HCT116 (cell line): ENCODE results near the gene PPIL1. TPM values are rescaled to one million over a fixed set of nuclear protein-coding genes. Genes with fewer than 3 reads are reported as not detected.

Source experiments
- ATAC-seq: fragments of 200-7000 bp; cut with Tn5 transposase; 2 replicates; pipeline ENCODE4 v1.9.1; 2020; ENCODE audit warnings: mild to moderate bottlenecking, moderate library complexity
- BruUV-seq: library from RNA; stranded (reverse); fragments of 400-500 nt; replicated peaks from 2 replicates; lab custom pipeline; 2021; lab: Mats Ljungman, UMichigan
- CTCF ChIA-PET: fragments of 300-600 bp; sonication (Branson Sonifier 250); formaldehyde crosslinking; loops from one replicate; lab custom pipeline; 2021; ENCODE audit warnings: antibody characterized with exemption; lab: Charles Lee
- POLR2A ChIA-PET: fragments of 300-600, 350-600 bp; sonication (Branson Sonifier 250); formaldehyde crosslinking; loops from one replicate; lab custom pipeline; 2021; ENCODE audit warnings: antibody characterized with exemption; lab: Charles Lee
- RAD21 ChIA-PET, 2 experiments: fragments of 300-600 bp; sonication (Branson Sonifier 250); formaldehyde crosslinking; loops; one replicate each; lab custom pipeline; 2023; ENCODE audit warnings: low total read pairs in 2 of 2; ENCODE audit not compliant: uncharacterized antibody in 2 of 2, unreplicated experiment in 2 of 2, low non-redundant PET in 1 of 2; lab: Charles Lee
- DNase-seq: peaks from one replicate; pipeline ENCODE4 v3.0.0-alpha.2; 2010; ENCODE audit warnings: low read depth, low spot score
- H2AFZ ChIP-seq: fragments of 200-600 bp; shearing (Covaris generic), sonication (generic); 2 replicates; pipeline ENCODE4 v1.6.1; 2017; ENCODE audit warnings: low read depth, mixed run types, mixed read lengths, antibody characterized with exemption, low read length; ENCODE audit not compliant: poor library complexity, severe bottlenecking
- H3K27ac ChIP-seq: 2 replicates; pipeline ENCODE4 v1.5.1; 2012; ENCODE audit warnings: low read depth, low read length
- H3K27me3 ChIP-seq: fragments of 200-600 bp; sonication (generic); 2 replicates; pipeline ENCODE4 v1.6.1; 2016; ENCODE audit warnings: mixed run types, low read length, mixed read lengths; ENCODE audit not compliant: insufficient read depth
- H3K36me3 ChIP-seq, 2 experiments: fragments of 200-500 bp in 1 of 2; fragments of 200-600 bp in 1 of 2; sonication (Bioruptor generic) in 1 of 2; sonication (generic) in 1 of 2; 2 replicates each; pipeline versions ENCODE4 v1.5.1 to v1.6.1; 2014 to 2016; ENCODE audit warnings: low read length in 2 of 2, inconsistent platforms in 1 of 2, mixed read lengths in 1 of 2, mixed run types in 1 of 2; ENCODE audit not compliant: insufficient read depth in 2 of 2, control insufficient read depth in 1 of 2
- H3K4me1 ChIP-seq, 2 experiments: fragments of 200-600 bp in 1 of 2; sonication (generic) in 1 of 2; 2 replicates each; pipeline versions ENCODE4 v1.5.1 to v1.6.1; 2012 to 2017; ENCODE audit warnings: low read length in 2 of 2, inconsistent platforms in 1 of 2, mild to moderate bottlenecking in 1 of 2, mixed read lengths in 1 of 2, mixed run types in 1 of 2, moderate library complexity in 1 of 2; ENCODE audit not compliant: insufficient read depth in 2 of 2, control insufficient read depth in 1 of 2
- H3K4me2 ChIP-seq: fragments of 200-600 bp; sonication (generic); 2 replicates; pipeline ENCODE4 v1.6.1; 2017; ENCODE audit warnings: mixed run types, low read length, mixed read lengths
- H3K4me3 ChIP-seq, 2 experiments: fragments of 200-600 bp in 1 of 2; sonication (generic) in 1 of 2; replicated peaks in 1 of 2; 2 replicates each; pipeline ENCODE4 v1.5.1; 2011 to 2016; ENCODE audit warnings: low read length in 2 of 2, control low read depth in 1 of 2, low read depth in 1 of 2, mild to moderate bottlenecking in 1 of 2, mixed read lengths in 1 of 2, mixed run types in 1 of 2
- H3K79me2 ChIP-seq: fragments of 200-600 bp; sonication (generic); 2 replicates; pipeline ENCODE4 v1.6.1; 2017; ENCODE audit warnings: mild to moderate bottlenecking, mixed run types, low read length, moderate library complexity, mixed read lengths; ENCODE audit not compliant: insufficient read depth
- H3K9ac ChIP-seq: fragments of 200-600 bp; sonication (generic); 2 replicates; pipeline ENCODE4 v1.6.1; 2016; ENCODE audit warnings: low read length, mixed read lengths
- H3K9me2 ChIP-seq: fragments of 200-600 bp; sonication (generic), shearing (Covaris generic); 2 replicates; pipeline ENCODE4 v1.6.1; 2017; ENCODE audit warnings: mixed run types, mild to moderate bottlenecking, moderate library complexity; ENCODE audit not compliant: insufficient read depth
- H3K9me3 ChIP-seq, 2 experiments: fragments of 200-500 bp in 1 of 2; fragments of 200-600 bp in 1 of 2; sonication (Bioruptor generic) in 1 of 2; sonication (generic) in 1 of 2; 2 replicates each; pipeline ENCODE4 v1.6.1; 2014 to 2017; ENCODE audit warnings: low read length in 2 of 2, mixed read lengths in 2 of 2, inconsistent platforms in 1 of 2, low read depth in 1 of 2, mild to moderate bottlenecking in 1 of 2, mixed run types in 1 of 2, moderate library complexity in 1 of 2; ENCODE audit not compliant: control insufficient read depth in 1 of 2, insufficient read depth in 1 of 2
- H4K20me1 ChIP-seq: fragments of 200-600 bp; sonication (generic), shearing (Covaris generic); 2 replicates; pipeline ENCODE4 v1.6.1; 2017; ENCODE audit warnings: mixed run types, mild to moderate bottlenecking, moderate library complexity; ENCODE audit not compliant: insufficient read depth
- CEBPB ChIP-seq: IDR thresholded peaks from 2 replicates; pipeline ENCODE4 v1.6.1; 2012; ENCODE audit warnings: low read depth
- EGR1 ChIP-seq: IDR thresholded peaks from 2 replicates; pipeline ENCODE4 v1.6.1; 2012; ENCODE audit warnings: low read depth
- ELF1 ChIP-seq: IDR thresholded peaks from 2 replicates; pipeline ENCODE4 v1.6.1; 2012; ENCODE audit warnings: low read depth, borderline replicate concordance
- EZH2 ChIP-seq: fragments of 200-600 bp; sonication (generic); IDR thresholded peaks from 2 replicates; pipeline ENCODE4 v1.6.1; 2017; ENCODE audit warnings: antibody characterized with exemption, mixed run types
- FOSL1 ChIP-seq: IDR thresholded peaks from 2 replicates; pipeline ENCODE4 v1.6.1; 2012; ENCODE audit warnings: low read depth
- POLR2AphosphoS5 ChIP-seq: IDR thresholded peaks from 2 replicates; pipeline ENCODE4 v1.6.1; 2011; ENCODE audit warnings: mild to moderate bottlenecking, low read depth, low read length, moderate library complexity
- RAD21 ChIP-seq: IDR thresholded peaks from 2 replicates; pipeline ENCODE4 v1.6.1; 2012; ENCODE audit warnings: low read depth, mild to moderate bottlenecking
- SP1 ChIP-seq: IDR thresholded peaks from 2 replicates; pipeline ENCODE4 v1.6.1; 2012; ENCODE audit warnings: low read depth
- SRF ChIP-seq: IDR thresholded peaks from 2 replicates; pipeline ENCODE4 v1.6.1; 2012; ENCODE audit warnings: low read depth
- TCF7L2 ChIP-seq: IDR thresholded peaks from 2 replicates; pipeline ENCODE4 v1.7.0; 2011; ENCODE audit warnings: borderline replicate concordance, inconsistent platforms; ENCODE audit not compliant: insufficient read depth, insufficient read length; ENCODE audit errors: extremely low read depth
- ZFX ChIP-seq: fragments of 450-650 bp; IDR thresholded peaks from 2 replicates; pipeline ENCODE4 v1.6.1; 2017
- ZNF274 ChIP-seq: fragments of 200-500 bp; sonication (Bioruptor generic); IDR thresholded peaks from 2 replicates; pipeline ENCODE4 v1.6.1; 2014; ENCODE audit warnings: mild to moderate bottlenecking, low read depth, low read length, inconsistent platforms
- intact Hi-C: fragments of 100-400 bp; cut with micrococcal nuclease; formaldehyde crosslinking; loops from 2 replicates; pipeline ENCODE4 v1.10.0; 2022
- total RNA-seq: library from RNA; stranded (reverse); gene quantifications from one replicate; pipeline ENCODE4 v1.2.1, GENCODE V29; 2021; ENCODE audit not compliant: unreplicated experiment
- TF ChIP-seq, protein P1 (sequence below): IDR thresholded peaks from 2 replicates; pipeline ENCODE4 v1.6.1; 2012; ENCODE audit warnings: low read depth
- TF ChIP-seq, protein P2 (sequence below), 3 experiments: fragments of 200-600 bp in 1 of 3; sonication (generic) in 1 of 3; IDR thresholded peaks in 2 of 3; conservative IDR thresholded peaks in 1 of 3; 2 replicates each; pipeline ENCODE4 v1.5.1; 2012 to 2017; ENCODE audit warnings: low read depth in 2 of 3, low read length in 2 of 3, antibody characterized with exemption in 1 of 3, borderline replicate concordance in 1 of 3, control low read depth in 1 of 3, mild to moderate bottlenecking in 1 of 3, mixed read lengths in 1 of 3, mixed run types in 1 of 3, moderate library complexity in 1 of 3; ENCODE audit not compliant: insufficient read depth in 1 of 3
- TF ChIP-seq, protein P3 (sequence below): IDR thresholded peaks from 2 replicates; pipeline ENCODE4 v1.6.1; 2011; ENCODE audit warnings: mild to moderate bottlenecking, low read length, moderate library complexity; ENCODE audit not compliant: insufficient replicate concordance; ENCODE audit errors: extremely low read depth
- TF ChIP-seq, protein P4 (sequence below): IDR thresholded peaks from 2 replicates; pipeline ENCODE4 v1.6.1; 2012

Gene PPIL1
- total RNA-seq, 1 experiment from 2014 or later, result 42.0 TPM

DNA sequence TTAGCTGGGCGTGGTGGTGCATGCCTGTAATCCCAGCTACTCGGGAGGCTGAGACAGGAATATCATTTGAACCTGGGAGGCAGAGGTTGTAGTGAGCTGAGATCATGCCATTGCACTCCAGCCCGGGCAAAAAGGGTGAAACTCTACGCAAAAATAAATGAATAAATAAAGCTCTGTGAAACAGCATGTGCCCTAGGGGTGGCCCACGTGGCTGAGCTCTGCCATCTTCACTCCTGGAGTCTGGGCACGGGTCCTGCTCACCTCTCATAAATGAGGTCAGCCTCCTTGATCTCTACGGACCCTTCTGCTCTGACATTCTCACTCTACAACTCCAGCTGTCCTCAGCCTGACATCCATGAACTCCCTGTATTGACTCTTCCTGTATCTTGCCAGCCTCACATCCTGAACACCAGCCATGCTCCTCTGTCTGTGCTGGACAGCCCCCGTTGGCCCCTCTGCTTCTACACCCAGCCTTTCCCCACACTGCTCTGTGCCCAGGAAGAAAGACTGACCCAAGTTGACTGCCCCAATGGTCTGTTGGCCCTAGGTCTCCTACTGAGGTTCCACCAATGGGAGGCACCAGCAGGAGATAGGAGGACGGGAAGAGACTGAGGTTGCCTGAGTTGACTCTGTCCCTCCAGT, 57.3 kb downstream of the PPIL1 start (continued):
- TF ChIP-seq, protein P1, sequence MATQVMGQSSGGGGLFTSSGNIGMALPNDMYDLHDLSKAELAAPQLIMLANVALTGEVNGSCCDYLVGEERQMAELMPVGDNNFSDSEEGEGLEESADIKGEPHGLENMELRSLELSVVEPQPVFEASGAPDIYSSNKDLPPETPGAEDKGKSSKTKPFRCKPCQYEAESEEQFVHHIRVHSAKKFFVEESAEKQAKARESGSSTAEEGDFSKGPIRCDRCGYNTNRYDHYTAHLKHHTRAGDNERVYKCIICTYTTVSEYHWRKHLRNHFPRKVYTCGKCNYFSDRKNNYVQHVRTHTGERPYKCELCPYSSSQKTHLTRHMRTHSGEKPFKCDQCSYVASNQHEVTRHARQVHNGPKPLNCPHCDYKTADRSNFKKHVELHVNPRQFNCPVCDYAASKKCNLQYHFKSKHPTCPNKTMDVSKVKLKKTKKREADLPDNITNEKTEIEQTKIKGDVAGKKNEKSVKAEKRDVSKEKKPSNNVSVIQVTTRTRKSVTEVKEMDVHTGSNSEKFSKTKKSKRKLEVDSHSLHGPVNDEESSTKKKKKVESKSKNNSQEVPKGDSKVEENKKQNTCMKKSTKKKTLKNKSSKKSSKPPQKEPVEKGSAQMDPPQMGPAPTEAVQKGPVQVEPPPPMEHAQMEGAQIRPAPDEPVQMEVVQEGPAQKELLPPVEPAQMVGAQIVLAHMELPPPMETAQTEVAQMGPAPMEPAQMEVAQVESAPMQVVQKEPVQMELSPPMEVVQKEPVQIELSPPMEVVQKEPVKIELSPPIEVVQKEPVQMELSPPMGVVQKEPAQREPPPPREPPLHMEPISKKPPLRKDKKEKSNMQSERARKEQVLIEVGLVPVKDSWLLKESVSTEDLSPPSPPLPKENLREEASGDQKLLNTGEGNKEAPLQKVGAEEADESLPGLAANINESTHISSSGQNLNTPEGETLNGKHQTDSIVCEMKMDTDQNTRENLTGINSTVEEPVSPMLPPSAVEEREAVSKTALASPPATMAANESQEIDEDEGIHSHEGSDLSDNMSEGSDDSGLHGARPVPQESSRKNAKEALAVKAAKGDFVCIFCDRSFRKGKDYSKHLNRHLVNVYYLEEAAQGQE, result no peak
- TF ChIP-seq SP1 (no peak), POLR2AphosphoS5 (no peak), ZFX (no peak)

DNA sequence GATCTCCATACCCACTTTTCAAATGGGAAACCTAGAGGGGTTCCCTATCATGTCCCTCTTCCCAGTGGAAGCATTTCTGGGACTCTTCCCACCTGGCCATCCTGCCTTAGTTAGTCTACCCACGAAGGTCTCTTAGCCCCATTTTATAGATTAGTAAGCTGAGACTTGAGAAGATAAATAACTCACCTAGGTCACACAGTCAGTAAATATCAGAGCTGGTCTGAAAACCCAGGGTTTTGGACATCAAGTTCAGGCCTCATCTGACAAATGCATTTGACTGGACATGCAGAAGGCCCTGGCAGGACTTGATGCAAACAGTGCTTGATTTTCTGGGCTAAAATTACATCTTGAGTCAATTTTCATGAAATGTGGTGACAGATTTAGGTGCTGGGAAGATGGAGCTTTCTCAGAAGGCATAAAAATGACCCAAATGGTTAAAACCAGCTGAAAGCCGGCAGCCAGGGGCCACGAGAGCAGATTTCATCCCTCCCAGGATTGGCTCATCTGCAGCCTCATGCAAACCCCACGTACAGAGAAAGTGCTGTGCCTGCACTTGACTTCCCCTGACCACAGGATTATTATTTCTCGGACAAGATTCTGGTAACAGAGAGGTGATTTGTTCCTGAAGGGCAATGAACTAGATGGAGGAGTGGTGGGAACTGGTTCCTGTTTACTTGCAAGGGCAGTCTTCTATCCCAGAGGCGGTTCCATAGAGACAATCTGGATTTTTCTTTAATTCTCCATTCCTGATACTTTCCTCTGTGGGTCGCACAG, 58.5 kb downstream of the PPIL1 start:
- no TSS peak for BruUV-seq
- Histone ChIP-seq H3K4me1 (peaks cover 4 to 8% of the 10 kb centered on the region in 2 experiments; a peak in 3 of 4 replicates), H3K36me3 (no peaks in the 10 kb centered on the region), H3K79me2 (no peaks in the 10 kb centered on the region), H2AFZ (no peak overlapping the region), H3K27me3 (no peaks in the 10 kb centered on the region), H3K4me2 (no peak overlapping the region), H3K27ac (no peak overlapping the region), H3K4me3 (no peak overlapping the region), H3K9me2 (no peaks in the 10 kb centered on the region), H3K9me3 (no peaks in the 10 kb centered on the region), H3K9ac (no peak overlapping the region), H4K20me1 (no peaks in the 10 kb centered on the region)
- CTCF ChIA-PET, result interaction anchor here (1.0 kb wide), 1 partner anchor 34 kb away, joined by 3 read pairs; no protein-coding TSS in a partner anchor
- ATAC-seq, result no peak
- no peak for DNase-seq
- RAD21 ChIA-PET, result no interaction called here
- POLR2A ChIA-PET, result no interaction called here
- intact Hi-C loops, result no loop called here
- TF ChIP-seq CEBPB (no peak), TCF7L2 (no peak), EZH2 (no peak), ZFX (no peak), ZNF274 (no peak), SRF (no peak), FOSL1 (no peak), ELF1 (no peak), RAD21 (no peak), EGR1 (no peak), SP1 (no peak)
- TF ChIP-seq, protein P2, sequence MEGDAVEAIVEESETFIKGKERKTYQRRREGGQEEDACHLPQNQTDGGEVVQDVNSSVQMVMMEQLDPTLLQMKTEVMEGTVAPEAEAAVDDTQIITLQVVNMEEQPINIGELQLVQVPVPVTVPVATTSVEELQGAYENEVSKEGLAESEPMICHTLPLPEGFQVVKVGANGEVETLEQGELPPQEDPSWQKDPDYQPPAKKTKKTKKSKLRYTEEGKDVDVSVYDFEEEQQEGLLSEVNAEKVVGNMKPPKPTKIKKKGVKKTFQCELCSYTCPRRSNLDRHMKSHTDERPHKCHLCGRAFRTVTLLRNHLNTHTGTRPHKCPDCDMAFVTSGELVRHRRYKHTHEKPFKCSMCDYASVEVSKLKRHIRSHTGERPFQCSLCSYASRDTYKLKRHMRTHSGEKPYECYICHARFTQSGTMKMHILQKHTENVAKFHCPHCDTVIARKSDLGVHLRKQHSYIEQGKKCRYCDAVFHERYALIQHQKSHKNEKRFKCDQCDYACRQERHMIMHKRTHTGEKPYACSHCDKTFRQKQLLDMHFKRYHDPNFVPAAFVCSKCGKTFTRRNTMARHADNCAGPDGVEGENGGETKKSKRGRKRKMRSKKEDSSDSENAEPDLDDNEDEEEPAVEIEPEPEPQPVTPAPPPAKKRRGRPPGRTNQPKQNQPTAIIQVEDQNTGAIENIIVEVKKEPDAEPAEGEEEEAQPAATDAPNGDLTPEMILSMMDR (IDR thresholded peaks at IDR 0.05 in 2 of 3, conservative IDR thresholded peaks at IDR 0.05 in 1 of 3; ENCODE audit: borderline replicate concordance in 1 of 3, insufficient read depth in 1 of 3, low read depth in 2 of 3, low read length in 2 of 3), result no peak
- TF ChIP-seq, protein P3, sequence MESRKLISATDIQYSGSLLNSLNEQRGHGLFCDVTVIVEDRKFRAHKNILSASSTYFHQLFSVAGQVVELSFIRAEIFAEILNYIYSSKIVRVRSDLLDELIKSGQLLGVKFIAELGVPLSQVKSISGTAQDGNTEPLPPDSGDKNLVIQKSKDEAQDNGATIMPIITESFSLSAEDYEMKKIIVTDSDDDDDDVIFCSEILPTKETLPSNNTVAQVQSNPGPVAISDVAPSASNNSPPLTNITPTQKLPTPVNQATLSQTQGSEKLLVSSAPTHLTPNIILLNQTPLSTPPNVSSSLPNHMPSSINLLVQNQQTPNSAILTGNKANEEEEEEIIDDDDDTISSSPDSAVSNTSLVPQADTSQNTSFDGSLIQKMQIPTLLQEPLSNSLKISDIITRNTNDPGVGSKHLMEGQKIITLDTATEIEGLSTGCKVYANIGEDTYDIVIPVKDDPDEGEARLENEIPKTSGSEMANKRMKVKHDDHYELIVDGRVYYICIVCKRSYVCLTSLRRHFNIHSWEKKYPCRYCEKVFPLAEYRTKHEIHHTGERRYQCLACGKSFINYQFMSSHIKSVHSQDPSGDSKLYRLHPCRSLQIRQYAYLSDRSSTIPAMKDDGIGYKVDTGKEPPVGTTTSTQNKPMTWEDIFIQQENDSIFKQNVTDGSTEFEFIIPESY, result no peak
- TF ChIP-seq, protein P4, sequence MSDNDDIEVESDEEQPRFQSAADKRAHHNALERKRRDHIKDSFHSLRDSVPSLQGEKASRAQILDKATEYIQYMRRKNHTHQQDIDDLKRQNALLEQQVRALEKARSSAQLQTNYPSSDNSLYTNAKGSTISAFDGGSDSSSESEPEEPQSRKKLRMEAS, result no peak
